GM10266 (cell line): ENCODE data around the gene LRIT3.
"Not testable (repeated sequence)": the region's sequence is repeated elsewhere in the genome, so short reads cannot be mapped to it uniquely, and the experiment has no call there.

Source experiments
- DNase-seq: peaks from one replicate; pipeline ENCODE4 v3.0.0; 2012; ENCODE audit errors: extremely low spot score
- TF ChIP-seq, protein P1 (sequence below): IDR thresholded peaks from 2 replicates; pipeline ENCODE4 v1.5.1; 2012; ENCODE audit warnings: mild to moderate bottlenecking, low read depth; ENCODE audit not compliant: control insufficient read depth, insufficient read depth; ENCODE audit errors: missing control alignments

LRIT3 gene

GRCh38 chr4:109848501-109848900 is 594 bp downstream of the LRIT3 start:
- no peak for DNase-seq
- TF ChIP-seq, protein P1, sequence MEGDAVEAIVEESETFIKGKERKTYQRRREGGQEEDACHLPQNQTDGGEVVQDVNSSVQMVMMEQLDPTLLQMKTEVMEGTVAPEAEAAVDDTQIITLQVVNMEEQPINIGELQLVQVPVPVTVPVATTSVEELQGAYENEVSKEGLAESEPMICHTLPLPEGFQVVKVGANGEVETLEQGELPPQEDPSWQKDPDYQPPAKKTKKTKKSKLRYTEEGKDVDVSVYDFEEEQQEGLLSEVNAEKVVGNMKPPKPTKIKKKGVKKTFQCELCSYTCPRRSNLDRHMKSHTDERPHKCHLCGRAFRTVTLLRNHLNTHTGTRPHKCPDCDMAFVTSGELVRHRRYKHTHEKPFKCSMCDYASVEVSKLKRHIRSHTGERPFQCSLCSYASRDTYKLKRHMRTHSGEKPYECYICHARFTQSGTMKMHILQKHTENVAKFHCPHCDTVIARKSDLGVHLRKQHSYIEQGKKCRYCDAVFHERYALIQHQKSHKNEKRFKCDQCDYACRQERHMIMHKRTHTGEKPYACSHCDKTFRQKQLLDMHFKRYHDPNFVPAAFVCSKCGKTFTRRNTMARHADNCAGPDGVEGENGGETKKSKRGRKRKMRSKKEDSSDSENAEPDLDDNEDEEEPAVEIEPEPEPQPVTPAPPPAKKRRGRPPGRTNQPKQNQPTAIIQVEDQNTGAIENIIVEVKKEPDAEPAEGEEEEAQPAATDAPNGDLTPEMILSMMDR = no peak

- TF ChIP-seq, protein P1 = no peak
- no peak for DNase-seq
These were observed 2.7 kb downstream of the LRIT3 start for GRCh38 chr4:109850601-109851000.

DNA sequence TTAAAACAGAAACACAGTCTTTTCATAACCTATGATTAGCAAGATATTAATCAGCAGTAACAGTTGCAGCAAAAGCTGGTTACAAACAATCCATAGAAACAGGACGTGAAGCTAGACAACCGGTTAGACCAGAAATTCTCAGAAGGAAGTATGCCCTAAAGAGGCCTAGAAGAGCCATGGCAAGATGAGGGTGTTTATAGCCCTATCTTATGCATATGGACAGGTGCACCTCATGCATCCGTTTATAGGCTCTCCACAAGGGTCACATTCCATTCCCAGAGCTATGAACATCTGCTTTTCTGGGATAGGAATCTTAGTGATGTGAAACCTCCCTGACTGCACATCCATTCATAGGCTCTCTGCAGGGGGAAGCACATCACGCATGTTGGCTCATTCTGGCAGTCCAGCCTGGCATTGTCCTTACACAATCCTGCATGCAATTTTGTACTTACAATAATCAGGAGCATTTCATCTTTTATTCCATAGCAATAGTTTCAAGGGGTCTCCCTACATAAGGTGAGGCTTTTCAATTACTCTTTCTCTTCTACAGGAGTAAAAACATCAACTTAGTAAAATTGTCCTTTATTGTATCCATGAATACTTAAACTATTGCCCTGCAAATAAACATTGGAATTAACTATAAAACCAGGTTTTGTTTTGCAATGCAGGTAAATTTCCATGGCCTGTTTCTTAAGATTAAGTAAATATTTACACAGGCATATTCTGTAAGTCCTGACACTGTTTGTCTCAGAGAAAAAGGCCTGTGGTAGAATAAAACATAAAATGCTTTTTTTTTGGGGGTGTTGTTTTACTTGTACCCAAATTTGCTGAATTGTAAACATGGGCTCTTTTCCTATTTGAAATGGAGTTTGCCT is 11.8 kb downstream of the LRIT3 start:
- DNase-seq = not testable (repeated sequence)

DNA sequence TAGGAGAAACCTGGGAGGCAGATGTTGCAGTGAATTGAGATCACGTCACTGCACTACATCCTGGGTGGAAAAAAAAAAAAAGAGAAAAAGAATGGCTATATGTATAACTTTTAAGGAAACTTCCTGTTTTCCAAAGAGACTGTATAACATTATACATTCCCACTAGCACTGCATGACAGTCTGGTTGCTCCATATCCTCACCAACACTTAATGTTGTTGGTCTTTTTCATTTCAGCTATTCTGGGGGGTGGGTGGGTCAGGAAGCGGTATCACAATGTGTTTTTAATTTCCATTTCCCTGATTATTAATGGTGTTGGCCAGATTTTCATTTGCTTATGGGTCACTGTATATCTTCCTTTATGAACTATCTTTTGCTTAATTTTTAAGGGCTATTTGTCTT is 13.4 kb downstream of the LRIT3 start:
- TF ChIP-seq, protein P1 = no peak
- DNase-seq = no peak

DNA sequence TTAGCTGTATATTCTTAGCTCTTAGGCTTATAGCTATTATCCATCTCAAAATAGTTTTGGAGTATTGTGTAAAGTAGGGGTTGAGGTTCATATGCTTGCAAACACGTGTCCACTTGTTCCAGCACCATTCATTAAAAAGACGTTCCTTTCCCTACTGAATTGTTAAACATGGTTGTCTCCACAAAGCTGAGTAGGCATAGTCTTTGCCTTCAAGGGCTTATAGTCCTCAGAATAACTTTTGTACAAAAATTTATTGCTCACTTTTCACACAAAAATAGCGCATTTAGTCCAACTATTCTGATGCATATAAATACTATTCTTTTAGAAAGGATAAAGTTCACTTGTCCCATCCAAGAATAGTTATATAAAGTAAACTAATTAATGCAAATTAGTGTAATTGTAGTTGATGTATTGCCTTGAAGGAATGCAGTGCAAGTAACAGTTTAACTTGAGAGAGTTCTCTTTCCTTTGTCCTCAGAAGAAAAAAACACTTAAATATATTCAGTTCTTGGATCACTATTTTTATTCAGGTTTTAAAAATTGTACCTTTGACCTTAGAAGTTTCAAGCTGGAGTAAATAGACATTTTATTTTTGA is 14.1 kb downstream of the LRIT3 start:
- TF ChIP-seq, protein P1 = no peak

DNA sequence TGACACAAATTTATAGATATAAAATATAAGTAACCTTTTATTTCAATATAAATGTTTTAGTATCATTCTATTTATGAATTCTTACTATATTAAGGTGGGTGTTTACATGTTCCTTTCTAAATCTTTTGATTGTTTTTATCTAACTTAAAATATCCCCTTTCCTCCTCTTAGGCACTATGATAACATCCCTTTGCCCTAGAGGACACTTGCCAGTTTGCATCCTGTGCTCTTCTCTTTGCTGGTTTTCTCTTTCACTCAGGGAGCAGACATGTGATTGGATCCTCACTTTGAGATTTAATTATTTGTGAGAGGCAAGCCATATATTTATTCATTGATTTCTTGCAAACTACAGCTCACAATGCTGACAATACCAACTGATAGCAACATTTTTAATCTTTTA is 16.2 kb downstream of the LRIT3 start:
- TF ChIP-seq, protein P1 = no peak
- DNase-seq = no peak

More for the DNA sequence above, 14.1 kb downstream of the LRIT3 start:
- no peak for DNase-seq

DNA sequence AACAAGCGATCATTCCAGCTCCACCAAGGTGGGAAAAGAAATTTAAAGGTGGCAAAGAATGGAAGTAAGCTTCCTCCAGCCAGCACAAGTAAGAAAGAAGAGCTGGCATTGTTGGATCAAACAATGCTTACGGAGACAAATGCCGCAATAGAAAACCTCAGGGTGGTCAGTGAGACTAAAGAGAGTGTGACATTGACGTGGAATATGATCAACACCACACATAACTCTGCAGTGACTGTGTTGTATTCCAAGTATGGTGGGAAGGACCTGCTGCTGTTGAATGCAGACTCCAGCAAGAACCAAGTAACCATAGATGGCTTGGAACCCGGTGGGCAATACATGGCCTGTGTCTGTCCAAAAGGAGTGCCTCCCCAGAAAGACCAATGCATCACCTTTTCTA is 22.2 kb downstream of the LRIT3 start:
- TF ChIP-seq, protein P1 = no peak
- no peak for DNase-seq
